Uterus (tissue), 4 donors: Measurements from ENCODE around the gene PWP1. TPM values are rescaled to one million over a fixed set of nuclear protein-coding genes. Genes with fewer than 3 reads are reported as not detected.

Experiments
- DNase-seq, 2 donors: peaks; one replicate each; pipeline ENCODE4 v3.0.0-alpha.2; 2019 to 2020
- H3K27ac ChIP-seq, 2 donors: fragments of 200-600 bp; sonication (generic); 1 replicate in 1 of 2; 2 replicates in 1 of 2; pipeline ENCODE4 v1.5.1; 2016 to 2018
- H3K27me3 ChIP-seq, 2 donors: fragments of 200-600 bp; sonication (generic); one replicate each; pipeline ENCODE4 v1.5.1; 2018 to 2019; ENCODE audit warnings: control low read depth in 1 of 2
- H3K36me3 ChIP-seq, 2 donors: fragments of 200-600 bp; sonication (generic); one replicate each; pipeline ENCODE4 v1.5.1; 2019; ENCODE audit warnings: control low read depth in 1 of 2
- H3K4me1 ChIP-seq, 2 donors: fragments of 200-600 bp; sonication (generic); one replicate each; pipeline ENCODE4 v1.5.1; 2018 to 2019; ENCODE audit warnings: control low read depth in 1 of 2
- H3K4me3 ChIP-seq, 2 donors: fragments of 200-600 bp; sonication (generic); 1 replicate in 1 of 2; 2 replicates in 1 of 2; pipeline ENCODE4 v1.5.1; 2018 to 2019; ENCODE audit warnings: mild to moderate bottlenecking in 1 of 2
- H3K9me3 ChIP-seq, 2 donors: fragments of 200-600 bp; sonication (generic); one replicate each; pipeline ENCODE4 v1.5.1; 2019; ENCODE audit warnings: control low read depth in 1 of 2
- CTCF ChIP-seq, 4 experiments: fragments of 200-600 bp in 2 of 4; fragments of 450-650 bp in 2 of 4; sonication (generic) in 2 of 4; IDR thresholded peaks; one replicate each; pipeline ENCODE4 v1.5.1; 2016 to 2019; ENCODE audit warnings: antibody characterized with exemption in 4 of 4, mild to moderate bottlenecking in 2 of 4, moderate library complexity in 1 of 4
- POLR2A ChIP-seq, 2 donors: fragments of 450-650 bp; IDR thresholded peaks; one replicate each; pipeline ENCODE4 v1.6.1; 2016; ENCODE audit warnings: antibody characterized with exemption in 2 of 2, mild to moderate bottlenecking in 1 of 2, moderate library complexity in 1 of 2
- intact Hi-C: fragments of 100-400 bp; cut with DNase I; formaldehyde crosslinking; loops from one replicate; pipeline ENCODE4 v1.15.1; 2023; ENCODE audit warnings: low total_unique reads
- total RNA-seq, 4 donors: library from RNA; depleted of rRNA in 3 of 4; stranded (reverse); fragments of >200 nt in 3 of 4; gene quantifications; one replicate each; pipeline versions ENCODE4 v1.1.0 to v1.2.4, GENCODE V29; 2014 to 2023
- donor health status: DM: yes; HTN: yes; CAD: no.

The PWP1 gene
- total RNA-seq, 4 donors from 2014 or later = 28.6 to 80.9 (median 63.5) TPM

GRCh38 chr12:107667464-107667863 is 18.1 kb upstream of the PWP1 start:
- DNase-seq = no peak
- no peak overlapping the region for H3K27ac ChIP-seq
- H3K27me3 ChIP-seq = no peaks in the 10 kb centered on the region
- no peak overlapping the region for H3K4me3 ChIP-seq
- no peaks in the 10 kb centered on the region for H3K36me3 ChIP-seq
- TF ChIP-seq CTCF (IDR thresholded peaks at IDR 0.05) (no peak), POLR2A (IDR thresholded peaks at IDR 0.05) (no peak)
- no peaks in the 10 kb centered on the region for H3K4me1 ChIP-seq
- H3K9me3 ChIP-seq = no peaks in the 10 kb centered on the region
- intact Hi-C loops = no loop called here

DNA sequence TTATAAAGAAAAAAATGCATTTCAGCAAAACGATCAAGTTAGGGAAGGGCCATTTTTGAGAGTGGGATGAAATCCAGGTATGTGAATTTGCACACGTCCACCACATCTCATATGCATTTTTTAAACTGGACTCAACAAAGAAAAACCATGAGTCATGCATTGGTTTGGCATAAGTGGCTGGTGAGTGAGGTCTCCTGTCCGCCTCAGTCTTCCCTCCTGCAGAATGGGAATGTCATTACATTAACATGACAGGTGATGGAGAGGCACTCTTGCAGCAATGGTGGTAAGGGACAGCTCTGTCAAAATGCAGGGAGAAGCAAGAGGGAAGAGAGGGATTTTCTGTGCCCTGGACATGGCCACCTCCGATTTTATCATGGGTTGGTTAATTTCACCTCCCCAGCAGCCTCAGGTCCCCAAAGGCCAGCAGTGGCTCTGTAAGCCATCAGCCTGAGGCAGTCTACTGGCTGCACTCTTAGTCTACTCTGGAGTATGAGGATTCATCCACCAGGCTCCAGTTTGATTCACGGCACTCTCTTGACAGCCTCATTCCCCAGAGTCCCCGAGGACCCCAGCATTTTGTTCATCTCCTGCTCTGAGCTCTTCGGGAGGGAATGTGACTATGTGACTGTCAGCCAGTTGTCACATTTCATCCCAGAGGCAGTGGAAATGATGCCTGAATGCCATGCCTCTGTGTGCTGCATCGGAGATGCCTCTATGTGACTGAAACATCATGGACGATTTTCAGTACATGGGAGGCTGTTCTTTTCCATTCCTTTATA is 17.1 kb upstream of the PWP1 start:
- Histone ChIP-seq H3K27me3 (no peaks in the 10 kb centered on the region), H3K4me1 (no peaks in the 10 kb centered on the region), H3K27ac (no peak overlapping the region), H3K4me3 (no peak overlapping the region), H3K9me3 (no peaks in the 10 kb centered on the region), H3K36me3 (no peaks in the 10 kb centered on the region)
- TF ChIP-seq POLR2A (IDR thresholded peaks at IDR 0.05) (no peak), CTCF (IDR thresholded peaks at IDR 0.05) (no peak)
- intact Hi-C loops = no loop called here
- DNase-seq = no peak

GRCh38 chr12:107669946-107670345 is 15.7 kb upstream of the PWP1 start:
- Histone ChIP-seq H3K4me3 (no peak overlapping the region), H3K36me3 (no peaks in the 10 kb centered on the region), H3K9me3 (no peaks in the 10 kb centered on the region), H3K27ac (no peak overlapping the region), H3K4me1 (no peaks in the 10 kb centered on the region), H3K27me3 (no peaks in the 10 kb centered on the region)
- no peak for DNase-seq
- no peak for TF ChIP-seq CTCF (IDR thresholded peaks at IDR 0.05)
- TF ChIP-seq POLR2A (IDR thresholded peaks at IDR 0.05) = no peak
- intact Hi-C loops = no loop called here

DNA sequence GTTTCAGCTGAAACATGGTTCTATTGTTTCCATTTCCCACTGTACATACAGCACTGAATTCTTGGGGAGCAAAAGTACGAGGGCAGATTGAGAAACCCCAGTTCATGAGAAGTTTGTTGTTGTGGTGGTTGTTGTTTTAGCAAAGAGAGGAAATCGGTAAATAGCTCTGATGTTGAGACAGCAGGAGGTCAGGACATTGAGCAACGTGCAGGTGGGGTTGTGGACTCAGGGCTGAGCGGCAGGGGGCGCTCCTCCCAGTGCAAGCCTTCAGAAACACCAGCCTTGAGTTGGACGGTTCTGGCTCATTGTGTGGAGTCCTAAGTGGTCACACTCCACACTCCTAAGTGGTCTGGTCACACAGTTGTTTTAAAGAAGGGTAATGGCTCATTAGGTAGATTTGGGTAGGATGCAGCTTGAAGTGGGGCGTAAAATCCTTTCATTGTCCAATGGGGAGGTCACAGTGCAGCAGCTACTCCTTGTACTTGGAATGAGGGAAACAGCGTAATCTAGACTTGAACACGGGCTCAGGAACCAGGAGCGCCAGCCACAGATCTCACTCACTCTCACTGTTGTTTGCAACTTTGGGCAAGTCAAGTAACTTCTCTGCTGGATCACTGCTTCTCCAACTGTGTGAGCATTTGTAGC is 14.5 kb upstream of the PWP1 start:
- H3K27me3 ChIP-seq = no peaks in the 10 kb centered on the region
- no peak for TF ChIP-seq POLR2A (IDR thresholded peaks at IDR 0.05)
- no peaks in the 10 kb centered on the region for H3K4me1 ChIP-seq
- no peak for DNase-seq
- H3K9me3 ChIP-seq = no peaks in the 10 kb centered on the region
- H3K27ac ChIP-seq = no peak overlapping the region
- no peak overlapping the region for H3K4me3 ChIP-seq
- H3K36me3 ChIP-seq = no peaks in the 10 kb centered on the region
- intact Hi-C loops = no loop called here

GRCh38 chr12:107677671-107678070 is 7.9 kb upstream of the PWP1 start:
- intact Hi-C loops = no loop called here
- H3K4me1 ChIP-seq = no peaks in the 10 kb centered on the region
- H3K36me3 ChIP-seq = no peaks in the 10 kb centered on the region
- no peak for TF ChIP-seq POLR2A (IDR thresholded peaks at IDR 0.05)
- no peak for TF ChIP-seq CTCF (IDR thresholded peaks at IDR 0.05)
- no peaks in the 10 kb centered on the region for H3K9me3 ChIP-seq
- H3K27ac ChIP-seq = no peak overlapping the region
- H3K4me3 ChIP-seq = no peak overlapping the region
- H3K27me3 ChIP-seq = peaks cover 0 to 3% of the 10 kb centered on the region in 2 donors
- DNase-seq = no peak
